Gastrocnemius medialis (tissue), 4 donors: ENCODE results near the gene SPATA13.

ENCODE experiments used
- CTCF ChIP-seq, 5 experiments: fragments of 450-650 bp in 3 of 5; fragments of 200-600 bp in 2 of 5; sonication (generic) in 2 of 5; IDR thresholded peaks in 4 of 5; conservative IDR thresholded peaks in 1 of 5; 1 replicate in 4 of 5; 2 replicates in 1 of 5; pipeline ENCODE4 v1.5.1; 2016 to 2019; ENCODE audit warnings: antibody characterized with exemption in 5 of 5, mild to moderate bottlenecking in 3 of 5, moderate library complexity in 3 of 5
- POLR2A ChIP-seq, 2 donors: fragments of 450-650 bp; IDR thresholded peaks; one replicate each; pipeline ENCODE4 v1.6.1; 2017; ENCODE audit warnings: antibody characterized with exemption in 2 of 2, mild to moderate bottlenecking in 2 of 2, moderate library complexity in 2 of 2

- TF ChIP-seq CTCF (IDR thresholded peaks at IDR 0.05 in 4 of 5, conservative IDR thresholded peaks at IDR 0.05 in 1 of 5) (no peak), POLR2A (IDR thresholded peaks at IDR 0.05) (no peak)
These were observed 76.8 kb downstream of the SPATA13 start for GRCh38 chr13:24237356-24237755.
